Measurements from ENCODE around the gene PXYLP1. TPM values are rescaled to one million over a fixed set of nuclear protein-coding genes. Genes with fewer than 3 reads are reported as not detected.

Gene PXYLP1
- total and polyA plus RNA-seq, 9 of the 15 experiments (the other 6 are each of a cell fraction or from before 2014, with no cell fraction given) = 0.80 to 2.9 (median 1.3) TPM

DNA sequence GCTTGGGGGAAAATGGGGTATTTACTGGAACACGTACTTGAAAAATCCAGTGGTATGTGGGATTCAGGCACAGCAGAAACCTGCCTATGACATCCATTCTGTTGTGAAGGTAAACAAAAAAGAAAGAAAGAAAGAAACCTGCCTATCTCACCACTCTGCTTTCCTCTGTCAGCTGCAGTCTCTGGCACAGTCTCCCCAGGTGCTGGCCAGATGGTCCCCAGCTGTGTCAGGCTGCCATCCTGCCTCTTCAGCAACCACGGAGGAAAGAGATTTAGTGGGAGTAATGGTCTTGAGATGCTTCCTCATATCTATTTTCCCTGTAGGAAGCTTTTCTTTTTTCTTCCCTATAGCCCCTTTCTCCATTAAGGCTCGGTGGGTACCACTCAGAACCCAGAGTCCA is 2.5 kb upstream of the PXYLP1 start:
- DNase-seq (ENCODE audit: extremely low read depth in 1 of 4, low spot score in 3 of 4) (no peak), FAIRE-seq (no peak), ATAC-seq (no peak)
- WGBS (ENCODE audit: insufficient coverage, low coverage, missing lambda C conversion rate) = 5% methylated on average over 3 of the region's 3 CpGs
- Histone ChIP-seq H2AFZ (ENCODE audit: low read depth, low read length) (0 out of 2 replicates have a peak overlapping the region, but pooled peaks have one; percentile 6), H3K4me1 (replicated peaks in 1 of 2; ENCODE audit: control insufficient read depth in 2 of 2, insufficient read depth in 2 of 2, low read length in 2 of 2) (peaks cover 7 to 21% of the 10 kb centered on the region in 2 experiments), H4K20me1 (replicated peaks; ENCODE audit: control insufficient read depth, insufficient read depth, low read length) (peaks cover 1% of the 10 kb centered on the region; the same call in 1 of the 2 replicates), H3K79me2 (ENCODE audit: control insufficient read depth, insufficient read depth, low read length) (no peaks in the 10 kb centered on the region), H3K27me3 (ENCODE audit: control insufficient read depth in 2 of 2, insufficient read depth in 2 of 2, low read length in 2 of 2) (peaks cover 11 to 26% of the 10 kb centered on the region in 2 experiments; a peak in 4 of 5 replicates), H3K36me3 (ENCODE audit: control insufficient read depth, insufficient read depth, low read length) (no peaks in the 10 kb centered on the region), H3K27ac (ENCODE audit: extremely low read depth, low read depth, low read length) (no peak overlapping the region), H3K9me1 (ENCODE audit: control insufficient read depth, insufficient read depth, low read length) (no peaks in the 10 kb centered on the region), H3K9ac (ENCODE audit: insufficient read depth in 1 of 2, low read depth in 2 of 2, low read length in 2 of 2) (no peak overlapping the region), H3K9me3 (replicated peaks; ENCODE audit: control insufficient read depth, insufficient read depth, low read depth, low read length) (no peaks in the 10 kb centered on the region), H3K4me3 (no peak overlapping the region), H3K4me2 (ENCODE audit: insufficient read depth, low read length) (no peak overlapping the region)
- no TSS peak for BruUV-seq (replicated peaks)
- POLR2A ChIA-PET = interaction anchor here (0.9 to 1.4 kb wide), 2 partner anchors 12 to 258 kb away, joined by 3 to 5 read pairs; no protein-coding TSS in a partner anchor
- TF ChIP-seq GTF2E2 (tag; IDR thresholded peaks at IDR 0.05) (no peak), TCF3 (CRISPR knock-in tag; IDR thresholded peaks at IDR 0.05) (no peak), PCBP2 (IDR thresholded peaks at IDR 0.05; ENCODE audit: low read depth, low read length, poor library complexity, severe bottlenecking) (no peak), KDM1A (IDR thresholded peaks at IDR 0.05) (no peak), XRCC4 (IDR thresholded peaks at IDR 0.05; ENCODE audit: extremely low read depth, insufficient read depth, insufficient read length) (no peak), ASH1L (IDR thresholded peaks at IDR 0.05; ENCODE audit: borderline replicate concordance, low read depth, partially characterized antibody) (no peak), ZNF134 (CRISPR knock-in tag; conservative IDR thresholded peaks at IDR 0.05) (no peak)
- CTCF ChIA-PET (ENCODE audit: low intra/inter-chr PET ratio) = no interaction called here
- in situ Hi-C loops (cut with MboI) = no loop called here
- intact Hi-C loops (cut with micrococcal nuclease) = no loop called here

All from K562 (cell line).